HG02642 (cell line): ENCODE data around the gene WBP2NL.

Source experiments
- ATAC-seq: cut with Tn5 transposase; IDR thresholded peaks from one replicate; pipeline ENCODE4 v1.9.1; 2021; ENCODE audit warnings: mild to moderate bottlenecking; ENCODE audit not compliant: unreplicated experiment, poor library complexity

The WBP2NL gene

DNA sequence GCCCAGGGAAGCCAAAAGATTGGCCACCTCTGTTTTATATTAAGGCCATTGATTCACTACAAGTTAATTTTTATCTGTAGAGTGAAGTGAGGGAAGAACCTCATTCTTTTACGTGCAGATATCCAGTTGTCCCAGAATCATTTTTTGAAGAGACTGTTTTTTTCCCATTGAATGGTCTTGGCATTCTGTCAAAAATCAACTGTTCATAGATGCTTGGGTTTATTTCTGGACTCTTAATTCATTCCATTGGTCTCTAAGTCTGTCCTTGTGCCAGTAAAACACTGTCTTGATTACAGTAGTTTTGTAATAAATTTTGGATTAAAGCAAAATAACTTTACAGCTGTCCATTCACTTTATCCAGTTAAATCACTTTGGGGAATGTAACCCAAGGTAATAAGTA lies 26.8 kb downstream of the WBP2NL start:
- no peak for ATAC-seq

DNA sequence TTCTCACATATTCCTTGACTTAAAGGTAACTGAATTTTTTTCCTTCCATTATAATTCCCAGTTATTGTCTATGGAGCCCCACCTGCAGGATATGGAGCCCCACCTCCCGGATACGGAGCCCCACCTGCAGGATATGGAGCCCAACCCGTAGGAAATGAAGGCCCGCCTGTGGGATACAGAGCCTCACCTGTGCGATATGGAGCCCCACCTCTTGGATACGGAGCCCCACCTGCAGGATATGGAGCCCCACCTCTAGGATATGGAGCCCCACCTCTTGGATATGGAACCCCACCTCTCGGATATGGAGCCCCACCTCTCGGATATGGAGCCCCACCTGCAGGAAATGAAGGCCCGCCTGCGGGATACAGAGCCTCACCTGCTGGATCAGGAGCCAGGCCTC lies 28.1 kb downstream of the WBP2NL start:
- no peak for ATAC-seq

DNA sequence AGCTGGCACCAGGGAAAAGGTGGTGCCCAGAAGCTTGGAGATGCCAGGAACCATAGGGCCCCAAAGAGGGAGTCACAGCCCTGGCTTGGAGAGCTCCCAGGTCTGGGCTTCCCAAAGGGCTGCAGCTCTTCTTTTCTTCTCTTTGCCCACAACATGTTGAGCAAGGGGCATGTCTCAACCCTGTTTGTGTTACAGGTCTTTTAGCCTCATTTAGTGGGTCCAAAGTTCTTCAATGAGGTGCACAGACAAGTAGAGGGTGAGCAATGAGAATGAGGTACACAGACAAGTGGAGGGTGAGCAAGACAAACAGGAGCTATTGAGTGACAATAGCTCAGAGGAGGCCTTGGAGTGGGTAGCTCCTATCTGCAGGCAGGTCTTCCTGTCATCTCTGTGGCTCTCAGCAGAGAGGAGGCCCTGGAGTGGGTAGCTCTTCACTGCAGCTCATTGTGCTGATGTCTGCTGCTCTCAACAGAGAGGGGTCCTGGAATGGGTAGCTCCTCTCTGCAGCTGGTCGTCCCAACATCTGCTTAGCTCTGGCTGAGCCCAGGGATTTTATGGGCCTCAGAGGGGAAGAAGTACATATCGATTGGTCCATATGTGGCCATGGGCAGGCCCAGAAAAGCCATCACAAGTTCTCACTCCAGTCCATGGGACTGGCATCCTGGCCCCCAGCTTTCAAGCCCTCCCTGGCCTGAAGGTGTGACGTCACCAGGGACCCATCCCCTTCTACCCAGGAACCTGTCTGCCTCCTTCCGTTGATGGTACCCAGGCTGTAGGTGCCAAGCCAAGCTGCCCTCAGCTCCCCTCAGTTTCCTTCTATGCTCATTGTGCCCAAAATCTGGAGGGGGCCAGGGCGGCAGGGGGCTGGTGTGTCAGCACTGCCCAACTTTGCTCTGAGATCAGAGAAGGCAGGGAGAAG lies 34.9 kb downstream of the WBP2NL start:
- no peak for ATAC-seq

DNA sequence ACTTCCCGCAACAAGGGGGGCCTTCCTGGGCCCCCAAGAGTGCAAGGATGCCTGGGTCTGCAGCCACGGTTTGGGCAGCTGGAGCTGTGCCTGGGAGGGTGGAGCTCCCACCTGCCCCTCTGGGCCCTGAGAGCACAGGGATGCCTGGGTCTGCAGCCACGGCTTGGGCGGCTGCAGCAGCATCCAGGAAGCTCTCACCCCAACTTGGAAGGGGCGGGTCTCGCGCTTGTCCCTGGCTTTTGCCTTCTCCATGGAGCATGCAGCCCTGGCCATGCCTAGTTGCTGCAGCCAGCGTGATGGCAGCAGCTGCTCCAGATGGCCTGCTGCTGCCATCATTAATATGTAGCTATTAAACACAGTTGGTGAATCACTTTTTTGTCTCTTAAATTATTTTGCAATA lies 36.7 kb downstream of the WBP2NL start:
- ATAC-seq: no peak

DNA sequence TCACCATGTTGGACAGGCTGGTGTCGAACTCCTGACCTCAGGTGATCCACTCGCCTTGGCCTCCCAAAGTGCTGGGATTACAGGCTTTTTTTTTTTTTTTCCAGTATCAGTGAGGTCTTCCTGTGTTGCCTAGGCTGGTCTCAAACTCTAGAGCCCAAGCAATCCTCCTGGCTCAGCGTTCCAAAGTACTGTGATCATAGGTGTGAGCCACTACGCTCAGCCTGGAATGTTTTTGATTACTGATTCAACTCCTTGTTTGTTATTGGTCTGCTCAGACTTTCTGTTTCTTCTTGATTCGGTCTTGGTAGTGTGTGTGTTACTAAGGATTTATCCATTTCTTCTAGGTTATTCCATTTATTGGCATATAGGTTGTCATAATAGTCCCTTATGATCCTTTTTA lies 40.7 kb downstream of the WBP2NL start:
- ATAC-seq: no peak

DNA sequence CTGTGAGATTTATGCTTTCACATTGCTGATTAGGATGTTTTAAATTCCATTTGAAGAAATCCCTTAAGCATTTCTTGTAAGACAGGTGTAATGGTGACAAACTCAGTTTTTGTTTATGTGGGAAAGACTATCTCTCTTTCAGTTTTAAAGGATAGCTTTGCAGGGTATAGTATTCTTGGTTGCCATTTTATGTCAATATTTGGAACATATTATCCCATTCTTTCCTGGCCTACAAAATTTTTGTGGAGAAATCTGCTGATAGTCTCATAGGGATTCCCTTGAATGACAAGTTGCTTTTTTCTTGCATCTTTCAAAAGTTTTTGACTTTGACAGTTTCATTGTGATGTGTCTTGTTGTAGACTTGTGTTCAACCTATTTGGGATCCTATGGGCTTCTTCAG lies 43.2 kb downstream of the WBP2NL start:
- ATAC-seq: no peak

DNA sequence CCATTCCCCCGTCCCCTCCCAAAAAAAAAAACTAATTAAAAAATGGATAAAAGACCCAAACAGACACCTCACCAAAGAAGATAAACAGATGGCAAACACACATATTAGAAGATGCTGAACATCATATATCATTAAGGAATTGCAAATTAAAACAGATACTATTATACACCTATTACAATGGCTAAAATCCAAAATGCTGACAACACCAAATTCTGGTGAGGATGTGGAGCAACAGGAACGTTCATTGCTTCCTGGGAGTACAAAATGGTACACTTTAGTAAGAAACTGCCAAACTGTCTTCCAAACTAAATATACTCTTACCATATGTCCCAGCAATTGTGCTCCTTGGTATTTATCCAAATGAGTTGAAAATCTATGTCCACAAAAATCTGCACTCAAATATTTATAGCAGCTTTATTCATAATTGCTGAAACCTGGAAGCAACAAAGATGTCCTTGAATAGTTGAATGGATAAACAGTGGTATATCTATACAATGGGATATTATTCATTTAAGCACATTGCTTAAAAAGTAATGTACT lies 52.1 kb downstream of the WBP2NL start:
- no peak for ATAC-seq

DNA sequence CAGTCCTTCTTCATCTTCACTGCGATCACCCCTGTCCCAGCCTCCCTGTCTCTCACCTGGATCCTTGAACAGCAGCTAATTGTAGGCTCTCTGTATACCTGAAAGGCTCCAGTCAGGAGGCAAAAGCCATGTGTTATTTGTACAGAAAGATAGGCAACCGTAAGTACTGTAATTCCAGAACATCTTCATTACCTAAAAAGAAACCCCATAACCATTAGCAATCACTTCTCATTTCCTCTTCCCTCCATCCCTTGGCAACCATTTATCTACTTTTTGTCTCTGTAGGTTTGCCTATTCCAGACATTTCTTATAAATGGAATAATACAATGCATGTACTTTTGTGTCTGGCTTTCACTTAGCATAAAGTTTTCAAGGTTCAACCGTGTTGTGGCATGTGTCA lies 54.2 kb downstream of the WBP2NL start:
- no peak for ATAC-seq

DNA sequence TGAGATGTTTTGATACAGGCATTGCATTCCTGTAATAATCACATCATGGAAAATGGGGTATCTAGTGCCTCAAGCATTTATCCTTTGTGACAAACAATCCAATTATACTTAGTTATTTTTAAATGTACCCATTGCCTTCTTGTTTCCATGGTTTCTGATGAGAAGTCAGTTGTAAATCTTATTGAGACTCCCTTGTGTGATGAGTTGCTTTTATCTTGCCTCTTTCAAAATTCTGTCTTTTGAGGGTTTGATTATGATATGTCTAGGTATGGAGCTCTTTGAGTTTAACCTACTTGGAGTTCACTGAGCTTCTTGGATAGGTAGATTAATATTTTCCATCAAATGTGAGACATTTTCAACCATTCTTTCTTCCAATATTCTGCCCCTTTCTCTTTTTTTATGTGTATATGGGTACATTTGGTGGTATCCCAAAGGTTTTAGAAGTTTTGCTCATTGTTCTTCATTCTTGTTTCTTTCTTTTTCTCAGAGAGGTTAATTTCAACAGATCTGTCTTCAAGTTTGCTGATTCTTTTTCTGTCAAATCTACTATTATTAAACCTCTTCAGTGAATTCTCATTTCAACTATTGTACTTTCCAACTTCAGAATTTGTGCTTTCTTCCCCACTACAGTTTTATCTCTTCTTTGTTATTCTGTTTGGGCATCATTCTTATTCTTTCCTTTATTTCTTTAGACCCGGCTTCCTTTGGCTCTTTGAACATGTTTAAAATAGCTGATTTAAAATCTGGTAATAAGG lies 58.3 kb downstream of the WBP2NL start:
- no peak for ATAC-seq

DNA sequence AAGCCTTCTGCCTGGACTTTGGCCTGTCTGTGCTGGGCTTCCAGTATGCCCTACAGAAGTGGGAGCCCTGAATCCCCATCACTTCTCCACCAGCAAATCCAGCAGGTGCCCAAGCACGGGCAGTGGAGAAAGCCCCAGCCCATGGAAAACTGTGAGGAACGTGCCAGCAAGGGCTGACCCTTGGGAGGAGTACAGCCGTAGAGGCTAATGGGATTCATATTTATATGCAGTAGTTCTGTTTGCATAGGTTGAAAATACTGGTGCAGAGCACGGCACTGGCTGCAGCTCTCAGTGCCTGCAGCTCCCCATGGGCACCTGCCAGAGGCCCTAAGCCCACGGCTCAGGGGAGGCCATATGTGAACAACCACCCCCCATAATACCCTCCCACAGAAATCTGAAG lies 61.9 kb downstream of the WBP2NL start:
- ATAC-seq: no peak

DNA sequence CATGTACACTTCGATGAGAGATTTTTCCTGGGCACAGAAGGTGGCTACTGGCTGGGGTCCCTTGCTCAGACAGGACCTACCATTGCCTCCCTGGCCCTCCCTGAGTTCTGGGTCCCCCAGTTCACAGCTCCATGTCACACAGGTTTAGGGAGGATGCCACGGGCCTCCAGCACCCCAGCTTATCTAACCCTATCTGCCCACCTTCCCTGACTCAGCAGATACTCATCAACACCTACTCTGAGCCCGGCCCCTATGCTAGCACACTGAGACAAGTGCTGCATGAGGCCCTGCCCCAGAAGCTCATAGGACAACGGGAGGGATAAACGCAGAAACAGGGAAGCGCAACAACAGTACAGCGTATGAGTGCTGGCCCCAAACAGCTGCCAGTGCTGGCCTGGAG lies 62.5 kb downstream of the WBP2NL start:
- ATAC-seq: no peak

DNA sequence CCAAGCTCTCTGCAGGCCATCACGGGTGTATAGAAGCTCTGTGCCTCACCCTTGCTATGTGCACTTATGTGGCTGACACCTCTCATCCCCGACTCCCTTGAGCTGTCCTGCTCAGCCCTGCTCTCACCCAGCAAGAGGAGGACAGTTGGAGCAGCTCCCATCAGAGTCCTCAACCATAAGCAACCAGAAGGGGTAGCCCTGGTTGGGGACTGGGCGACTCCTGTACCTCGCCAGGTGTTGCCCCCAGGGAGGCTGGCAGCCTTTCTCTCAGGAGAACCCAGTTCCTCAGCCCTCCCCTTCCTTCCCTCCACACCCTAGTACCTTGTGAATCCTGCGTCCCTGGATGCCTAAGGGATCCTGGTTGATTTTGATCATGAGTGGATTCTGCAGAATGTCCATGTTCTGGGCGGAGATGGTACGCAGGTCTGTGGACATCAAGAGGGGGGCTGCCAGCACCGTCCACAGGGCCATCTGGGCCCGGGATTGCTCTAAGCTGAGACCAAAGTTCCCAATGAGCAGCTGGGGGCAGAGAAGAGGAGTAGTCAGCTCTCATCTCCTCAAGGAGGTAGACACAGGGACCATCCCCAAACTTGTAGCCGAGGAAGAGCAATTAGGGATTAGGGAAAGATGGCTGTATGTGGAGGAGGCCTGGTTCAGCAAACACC lies 64.0 kb downstream of the WBP2NL start:
- ATAC-seq: no peak

DNA sequence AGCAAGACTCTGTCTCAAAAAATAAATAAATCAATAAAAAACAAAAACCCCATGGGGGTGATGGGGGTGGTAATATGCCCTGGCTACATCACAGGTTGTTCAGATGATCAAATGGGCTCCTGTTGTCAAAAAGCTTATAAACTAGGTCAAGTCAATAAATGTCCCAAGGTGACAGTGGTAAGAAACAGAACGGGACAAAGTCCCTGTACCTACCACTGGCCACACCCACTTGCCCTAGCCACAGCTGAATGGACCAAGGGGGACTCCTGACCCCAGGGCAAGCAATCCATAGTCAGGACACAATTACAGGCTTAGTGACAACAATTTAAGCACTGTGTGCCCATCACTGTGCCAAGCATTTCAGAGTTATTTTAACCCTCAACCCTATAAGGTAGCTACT lies 66.0 kb downstream of the WBP2NL start:
- ATAC-seq: no peak

DNA sequence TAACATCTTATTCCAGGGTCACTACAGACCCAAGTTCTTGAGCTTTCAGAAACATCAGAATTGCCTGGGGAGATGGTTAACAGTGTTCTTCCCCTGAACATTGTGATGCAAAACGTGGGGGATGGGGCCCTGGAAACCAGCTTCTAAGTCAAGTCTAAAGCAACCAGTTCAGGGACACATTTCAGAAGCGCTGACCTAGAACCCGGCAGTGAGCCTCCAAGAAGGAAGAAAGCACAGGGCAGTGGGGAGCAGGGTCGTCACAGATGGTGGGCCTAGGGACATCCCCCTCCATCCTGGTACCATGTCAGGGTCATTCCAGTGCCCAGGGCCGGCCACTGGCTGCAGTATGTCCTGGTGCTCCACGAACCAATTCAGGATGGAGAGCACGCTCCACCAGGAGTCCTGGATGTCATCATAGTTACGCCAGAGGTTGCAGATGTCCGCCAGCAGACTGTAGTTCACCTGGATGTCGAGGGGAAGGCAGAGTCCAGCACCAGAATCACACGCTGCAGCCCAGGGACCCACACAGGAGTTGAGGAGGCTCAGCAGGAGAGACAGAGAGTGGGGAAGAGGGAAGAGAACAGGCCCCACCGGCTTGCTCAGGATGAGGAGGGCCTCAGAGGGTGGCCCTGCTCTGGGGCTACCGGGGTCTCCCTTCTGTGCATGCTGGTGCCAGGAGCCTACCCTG lies 67.0 kb downstream of the WBP2NL start:
- ATAC-seq: no peak

DNA sequence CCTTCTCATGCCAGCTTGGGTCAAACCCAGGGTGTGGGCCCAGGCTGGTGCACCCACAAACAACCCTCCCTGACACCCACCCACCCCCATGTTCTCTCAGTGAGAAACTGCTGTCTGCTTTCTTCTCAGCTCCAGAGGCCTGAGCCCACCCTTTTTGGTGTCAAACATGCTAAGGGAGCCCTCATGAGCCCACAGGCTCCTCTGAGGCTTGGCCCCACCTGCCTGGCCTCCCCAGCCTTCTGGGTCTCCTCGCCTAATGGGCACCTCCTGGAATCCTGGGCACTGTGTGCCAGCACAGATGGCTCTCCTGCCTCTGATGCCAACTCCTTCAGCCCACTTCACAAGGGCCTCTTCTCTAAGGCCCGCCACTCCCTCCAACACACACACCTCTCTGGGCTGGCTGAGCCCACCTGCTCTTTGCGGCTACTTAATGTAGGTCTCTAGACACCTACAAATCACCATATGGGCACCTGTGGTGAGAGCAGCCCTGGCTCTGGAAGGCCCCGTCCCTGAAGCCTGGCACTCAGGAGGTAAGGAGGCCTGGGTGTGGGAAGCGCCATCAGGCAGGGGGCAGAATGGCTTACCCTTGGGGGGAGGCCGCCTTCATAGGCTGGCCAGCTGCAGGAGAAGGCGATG lies 67.7 kb downstream of the WBP2NL start:
- ATAC-seq: no peak

DNA sequence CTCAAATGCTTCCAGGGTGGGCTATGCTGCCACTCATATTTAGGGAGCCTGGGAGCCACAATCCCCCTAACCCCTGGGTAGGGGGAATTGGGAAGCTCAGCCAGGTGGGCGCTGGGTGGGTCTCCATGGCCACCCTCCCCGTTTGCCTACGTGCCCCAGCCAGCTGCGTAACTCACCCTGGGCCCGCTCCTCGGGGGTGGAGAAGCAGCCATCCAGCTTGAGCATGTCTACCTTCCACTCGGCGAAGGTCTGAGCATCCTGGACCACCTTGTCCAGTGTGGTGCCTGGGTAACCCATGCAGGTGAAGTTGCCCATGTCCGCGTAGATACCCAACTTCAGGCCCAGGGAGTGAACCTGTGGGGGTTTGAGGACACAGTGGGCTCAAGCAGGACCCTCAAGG lies 68.3 kb downstream of the WBP2NL start:
- ATAC-seq: no peak

DNA sequence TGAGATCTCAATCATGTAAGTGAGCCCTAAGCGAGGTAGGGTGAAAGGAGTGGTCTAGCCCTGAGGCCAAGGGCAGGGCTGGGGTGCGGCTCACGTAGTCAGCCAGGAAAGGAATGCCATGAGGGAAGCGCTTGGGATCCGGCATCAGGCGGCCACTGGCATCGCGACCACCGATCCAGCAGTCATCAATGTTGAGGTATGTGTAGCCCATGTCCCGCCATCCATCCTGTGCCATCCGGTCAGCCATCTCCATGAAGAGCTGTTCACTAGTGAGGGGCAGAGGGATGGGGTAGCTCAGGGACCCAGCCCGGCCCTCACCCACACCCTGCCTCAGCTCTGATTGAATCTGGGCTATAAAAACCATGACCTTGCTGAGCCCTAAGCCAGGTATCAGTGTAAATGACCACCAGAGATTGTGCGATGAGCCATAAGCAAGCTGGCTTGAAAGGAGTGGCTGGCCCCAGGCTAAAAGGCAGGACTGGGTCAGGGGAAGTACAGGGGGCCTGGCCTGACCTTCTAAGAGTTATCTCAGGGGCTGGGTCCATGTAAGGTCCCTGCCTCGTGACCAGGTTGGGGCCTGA lies 69.2 kb downstream of the WBP2NL start:
- no peak for ATAC-seq

DNA sequence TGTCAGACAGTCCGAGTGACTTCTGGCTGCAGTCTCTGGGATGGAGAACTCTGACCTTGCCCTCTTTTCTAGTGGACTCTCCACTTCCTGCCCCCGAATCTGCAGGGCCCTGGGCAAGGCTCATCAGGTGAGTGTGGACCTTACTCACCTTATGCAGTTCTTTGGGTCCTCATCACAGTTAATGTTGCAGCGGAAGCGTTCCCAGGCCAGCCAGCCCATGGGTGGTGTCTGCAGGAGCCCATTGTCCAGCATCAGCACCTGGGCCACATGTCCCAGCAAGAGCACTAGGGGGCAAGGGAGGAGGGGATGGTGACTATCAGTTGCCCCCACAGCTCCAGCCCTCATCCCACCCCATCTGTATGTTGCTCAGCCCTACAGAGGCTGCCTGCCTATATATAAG lies 69.7 kb downstream of the WBP2NL start:
- ATAC-seq: no peak

DNA sequence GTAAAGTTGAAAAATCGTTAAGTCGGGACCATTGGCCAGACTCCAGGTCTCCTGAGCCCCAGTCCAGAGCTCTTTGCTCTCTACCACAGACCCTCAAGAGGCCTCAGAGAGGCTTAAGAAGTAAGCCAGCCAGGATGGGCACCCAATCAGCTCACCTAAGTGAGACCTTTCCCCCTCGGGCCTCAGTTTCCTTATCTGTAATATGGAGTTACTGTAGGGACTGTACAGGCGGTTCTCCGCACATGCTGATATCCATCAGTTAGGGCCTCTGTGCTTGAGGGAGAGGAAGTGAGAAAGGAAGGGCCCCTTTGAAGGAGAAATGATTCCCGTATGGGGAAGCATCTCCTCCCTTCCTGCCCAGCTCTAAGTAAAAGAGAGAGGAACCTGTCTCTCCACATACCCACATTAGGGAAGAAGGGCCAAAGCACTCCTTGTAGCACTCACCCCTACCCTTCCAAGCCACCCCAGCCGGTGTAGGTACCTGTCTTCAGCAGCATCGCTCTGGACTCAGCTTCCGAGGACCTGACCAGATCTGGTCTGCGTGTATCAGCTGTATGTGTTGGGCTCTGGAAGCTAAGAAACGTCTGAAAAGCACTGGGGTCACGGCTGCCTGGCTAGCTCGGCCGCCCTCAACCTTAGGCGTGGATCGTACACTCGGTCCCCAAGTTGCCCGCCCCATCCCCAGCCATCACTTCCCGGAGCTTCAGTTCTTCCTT lies 71.4 kb downstream of the WBP2NL start:
- peak; percentile 11 for ATAC-seq
